Brain microvascular endothelial cell (primary cell): ENCODE results near the gene CREB1.
A peak's percentile ranks its signal among the peaks of the same experiment; 100 is the strongest.

Source experiments
- DNase-seq: peaks from one replicate; pipeline ENCODE4 v3.0.0-alpha.2; 2020
- H3K27ac ChIP-seq: fragments of 250-450 bp; sonication (Bioruptor Pico); 2 replicates; pipeline ENCODE4 v1.5.1; 2020; ENCODE audit warnings: mild to moderate bottlenecking, moderate library complexity
- H3K27me3 ChIP-seq: fragments of 250-450 bp; sonication (Bioruptor Pico); replicated peaks from 2 replicates; pipeline ENCODE4 v1.5.1; 2020; ENCODE audit warnings: mild to moderate bottlenecking
- H3K36me3 ChIP-seq: fragments of 250-450 bp; sonication (Bioruptor Pico); replicated peaks from 2 replicates; pipeline ENCODE4 v1.5.1; 2020; ENCODE audit warnings: mild to moderate bottlenecking
- H3K4me3 ChIP-seq: 2 replicates; pipeline ENCODE4 v1.5.1; 2011; ENCODE audit warnings: low read depth, mild to moderate bottlenecking, control low read depth, low read length, moderate library complexity
- in situ Hi-C: cut with HindIII; loops from 2 replicates; pipeline ENCODE4 v1.10.0; 2017; ENCODE audit warnings: low sequenced_read_pairs, low pct_ligation_motif_present
- TF ChIP-seq, protein P1 (sequence below): IDR thresholded peaks from 2 replicates; pipeline ENCODE4 v1.5.1; 2011; ENCODE audit warnings: low read depth, mild to moderate bottlenecking, moderate library complexity, low read length, control low read depth, inconsistent platforms; ENCODE audit errors: missing control alignments

CREB1 gene

GRCh38 chr2:207549145-207549544 is 19.4 kb downstream of the CREB1 start:
- Histone ChIP-seq H3K36me3 (no peaks in the 10 kb centered on the region), H3K27ac (no peak overlapping the region), H3K4me3 (no peak overlapping the region), H3K27me3 (no peaks in the 10 kb centered on the region)
- TF ChIP-seq, protein P1, sequence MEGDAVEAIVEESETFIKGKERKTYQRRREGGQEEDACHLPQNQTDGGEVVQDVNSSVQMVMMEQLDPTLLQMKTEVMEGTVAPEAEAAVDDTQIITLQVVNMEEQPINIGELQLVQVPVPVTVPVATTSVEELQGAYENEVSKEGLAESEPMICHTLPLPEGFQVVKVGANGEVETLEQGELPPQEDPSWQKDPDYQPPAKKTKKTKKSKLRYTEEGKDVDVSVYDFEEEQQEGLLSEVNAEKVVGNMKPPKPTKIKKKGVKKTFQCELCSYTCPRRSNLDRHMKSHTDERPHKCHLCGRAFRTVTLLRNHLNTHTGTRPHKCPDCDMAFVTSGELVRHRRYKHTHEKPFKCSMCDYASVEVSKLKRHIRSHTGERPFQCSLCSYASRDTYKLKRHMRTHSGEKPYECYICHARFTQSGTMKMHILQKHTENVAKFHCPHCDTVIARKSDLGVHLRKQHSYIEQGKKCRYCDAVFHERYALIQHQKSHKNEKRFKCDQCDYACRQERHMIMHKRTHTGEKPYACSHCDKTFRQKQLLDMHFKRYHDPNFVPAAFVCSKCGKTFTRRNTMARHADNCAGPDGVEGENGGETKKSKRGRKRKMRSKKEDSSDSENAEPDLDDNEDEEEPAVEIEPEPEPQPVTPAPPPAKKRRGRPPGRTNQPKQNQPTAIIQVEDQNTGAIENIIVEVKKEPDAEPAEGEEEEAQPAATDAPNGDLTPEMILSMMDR, result no peak
- no peak for DNase-seq
- in situ Hi-C loops, result no loop called here

- in situ Hi-C loops, result no loop called here
- TF ChIP-seq, protein P1, result no peak
- Histone ChIP-seq H3K27ac (peak overlapping the region; percentile 57), H3K4me3 (no peak overlapping the region), H3K36me3 (no peaks in the 10 kb centered on the region), H3K27me3 (no peaks in the 10 kb centered on the region)
- peak; percentile 40 for DNase-seq
Observed at GRCh38 chr2:207558079-207558491, 28.3 kb downstream of the CREB1 start.

DNA sequence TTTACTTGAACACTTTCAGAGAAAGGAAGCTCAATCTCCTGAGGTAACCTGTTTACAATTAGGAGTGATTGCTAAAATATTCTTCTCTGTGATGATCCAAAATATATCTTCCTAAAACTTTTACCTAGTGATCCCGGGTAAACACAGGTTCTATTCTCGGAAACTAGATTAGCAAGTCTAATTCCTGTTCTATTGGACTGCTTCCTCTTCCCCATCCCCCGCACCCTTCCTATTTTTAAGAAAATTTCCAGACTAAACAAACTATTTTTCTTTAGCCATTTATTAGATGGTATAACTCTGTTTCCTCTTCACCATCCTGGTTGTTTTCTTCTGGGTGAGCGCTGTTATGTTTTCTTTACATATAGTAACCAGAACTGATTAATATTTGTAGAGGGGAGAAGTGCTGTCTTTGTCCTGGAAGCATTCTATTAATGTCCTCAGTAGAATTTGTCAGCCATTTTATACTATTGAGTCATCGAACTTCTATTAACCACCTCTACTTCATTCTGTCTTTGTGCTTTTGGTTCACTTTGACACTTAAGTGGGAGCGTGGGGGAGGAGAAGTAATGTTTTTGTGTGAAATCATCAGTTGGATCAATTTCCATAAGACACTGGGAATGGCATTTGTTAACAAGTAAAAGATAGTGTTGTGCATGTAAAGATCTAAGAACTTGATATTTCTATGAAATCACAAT is 31.8 kb downstream of the CREB1 start:
- no peak for DNase-seq
- TF ChIP-seq, protein P1, result no peak
- H3K4me3 ChIP-seq, result no peak overlapping the region
- H3K27ac ChIP-seq, result no peak overlapping the region
- H3K36me3 ChIP-seq, result peaks cover 2% of the 10 kb centered on the region
- in situ Hi-C loops, result no loop called here
- H3K27me3 ChIP-seq, result no peaks in the 10 kb centered on the region

DNA sequence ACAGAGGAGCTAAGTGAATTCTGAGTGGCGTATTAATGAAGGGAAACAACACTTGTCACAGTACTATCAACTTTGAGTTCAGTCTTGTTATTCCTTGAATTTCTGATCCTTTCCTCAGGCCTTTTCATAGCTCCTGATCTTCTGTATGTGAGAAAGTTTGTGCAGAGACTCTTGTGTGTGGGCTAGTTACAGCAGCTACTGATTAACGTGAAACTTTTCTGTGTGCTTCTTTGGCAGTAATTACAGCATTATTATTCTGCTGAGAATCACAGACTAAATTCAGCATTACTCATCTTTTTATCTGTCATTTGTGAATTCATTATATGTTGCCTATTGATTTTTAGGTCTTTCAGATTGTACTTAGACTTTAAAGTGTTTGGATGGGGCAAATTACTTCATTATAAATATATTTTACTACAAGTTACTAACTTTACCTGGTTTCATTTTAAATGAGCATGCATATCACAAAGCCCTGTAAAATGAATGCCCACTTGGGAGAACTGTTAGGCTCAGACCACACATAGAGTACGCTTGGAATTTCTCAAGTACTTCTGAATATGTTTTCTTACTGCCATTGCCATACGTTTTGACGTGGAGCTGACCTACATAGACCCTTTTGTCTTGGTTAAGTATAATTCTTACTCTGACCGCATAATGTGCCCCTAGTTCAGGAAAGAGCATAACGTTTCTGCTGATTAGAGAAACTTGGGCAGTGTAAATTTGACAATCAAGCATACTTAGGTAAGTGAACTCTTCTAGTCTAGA is 36.2 kb downstream of the CREB1 start:
- Histone ChIP-seq H3K27me3 (no peaks in the 10 kb centered on the region), H3K4me3 (no peak overlapping the region), H3K36me3 (peaks cover 2% of the 10 kb centered on the region), H3K27ac (no peak overlapping the region)
- no peak for DNase-seq
- TF ChIP-seq, protein P1, result no peak
- in situ Hi-C loops, result no loop called here

- TF ChIP-seq, protein P1, result no peak
- Histone ChIP-seq H3K4me3 (no peak overlapping the region), H3K36me3 (peaks cover 10% of the 10 kb centered on the region), H3K27ac (no peak overlapping the region), H3K27me3 (no peaks in the 10 kb centered on the region)
- in situ Hi-C loops, result no loop called here
- no peak for DNase-seq
Observed at GRCh38 chr2:207567671-207568070, 37.9 kb downstream of the CREB1 start.
